Breast epithelium (tissue), 4 donors: ENCODE measurements around the gene SLC23A3. TPM values are rescaled to one million over a fixed set of nuclear protein-coding genes. Genes with fewer than 3 reads are reported as not detected.

Source experiments
- DNase-seq, 2 donors: peaks; one replicate each; pipeline ENCODE4 v3.0.0-alpha.2; 2019; ENCODE audit warnings: low spot score in 2 of 2
- H3K27ac ChIP-seq, 2 donors: fragments of 200-600 bp; sonication (generic) in 1 of 2; one replicate each; pipeline ENCODE4 v1.5.1; 2016 to 2019; ENCODE audit warnings: mild to moderate bottlenecking in 1 of 2
- H3K27me3 ChIP-seq, 2 donors: fragments of 200-600 bp; sonication (generic) in 1 of 2; one replicate each; pipeline versions ENCODE4 v1.5.1 to v1.6.0; 2017 to 2019; ENCODE audit warnings: control low read depth in 1 of 2, mild to moderate bottlenecking in 1 of 2
- H3K36me3 ChIP-seq: fragments of 200-600 bp; one replicate; pipeline ENCODE4 v1.5.1; 2019
- H3K4me1 ChIP-seq, 2 donors: fragments of 200-600 bp; sonication (generic); one replicate each; pipeline ENCODE4 v1.5.1; 2016 to 2019; ENCODE audit warnings: control low read depth in 1 of 2
- H3K4me3 ChIP-seq, 3 donors: fragments of 200-600 bp; sonication (generic); 1 replicate in 2 of 3; 2 replicates in 1 of 3; pipeline ENCODE4 v1.5.1; 2016 to 2019; ENCODE audit warnings: mild to moderate bottlenecking in 3 of 3, moderate library complexity in 2 of 3
- H3K9me3 ChIP-seq, 2 donors: fragments of 200-600 bp; sonication (generic) in 1 of 2; one replicate each; pipeline ENCODE4 v1.5.1; 2016 to 2019; ENCODE audit warnings: control low read depth in 1 of 2
- CTCF ChIP-seq, 3 donors: fragments of 450-650 bp; IDR thresholded peaks; one replicate each; pipeline ENCODE4 v1.5.1; 2016 to 2017; ENCODE audit warnings: antibody characterized with exemption in 3 of 3, mild to moderate bottlenecking in 3 of 3, moderate library complexity in 3 of 3
- POLR2A ChIP-seq: fragments of 450-650 bp; IDR thresholded peaks from one replicate; pipeline ENCODE4 v1.6.1; 2016; ENCODE audit warnings: antibody characterized with exemption, mild to moderate bottlenecking, moderate library complexity
- POLR2AphosphoS5 ChIP-seq, 3 donors: sonication (generic); formaldehyde crosslinking; IDR thresholded peaks; one replicate each; pipeline ENCODE4 v1.6.1; 2017; ENCODE audit warnings: antibody characterized with exemption in 3 of 3
- intact Hi-C: fragments of 100-400 bp; cut with DNase I; formaldehyde crosslinking; loops from one replicate; pipeline ENCODE4 v1.15.1; 2023; ENCODE audit warnings: low total_unique reads
- total RNA-seq, 3 donors: library from RNA; depleted of rRNA; stranded (reverse); fragments of >200 nt; gene quantifications; one replicate each; pipeline ENCODE4 v1.1.0, GENCODE V29; 2016

The SLC23A3 gene
- total RNA-seq, 3 donors from 2014 or later: 0.48 to 3.4 (median 2.0) TPM

GRCh38 chr2:219122202-219122980, 47.4 kb downstream of the SLC23A3 start:
- Histone ChIP-seq H3K4me1 (peaks cover 0 to 3% of the 10 kb centered on the region in 2 donors), H3K27me3 (no peaks in the 10 kb centered on the region), H3K9me3 (no peaks in the 10 kb centered on the region), H3K27ac (peak overlapping the region; percentile 46 to 78), H3K4me3 (no peak overlapping the region), H3K36me3 (no peaks in the 10 kb centered on the region)
- intact Hi-C loops: no loop called here
- TF ChIP-seq POLR2A: no peak
- no peak for TF ChIP-seq CTCF (IDR thresholded peaks at IDR 0.05)
- no peak for TF ChIP-seq POLR2AphosphoS5 (IDR thresholded peaks at IDR 0.05)
- no peak for DNase-seq

GRCh38 chr2:219120082-219120481, 49.7 kb downstream of the SLC23A3 start:
- Histone ChIP-seq H3K27me3 (no peaks in the 10 kb centered on the region), H3K4me1 (no peaks in the 10 kb centered on the region), H3K27ac (no peak overlapping the region), H3K4me3 (no peak overlapping the region), H3K9me3 (no peaks in the 10 kb centered on the region), H3K36me3 (no peaks in the 10 kb centered on the region)
- intact Hi-C loops: no loop called here
- TF ChIP-seq CTCF (IDR thresholded peaks at IDR 0.05) (no peak), POLR2A (no peak), POLR2AphosphoS5 (IDR thresholded peaks at IDR 0.05) (no peak)
- no peak for DNase-seq

GRCh38 chr2:219119422-219120043, 50.3 kb downstream of the SLC23A3 start:
- Histone ChIP-seq H3K27me3 (no peaks in the 10 kb centered on the region), H3K36me3 (no peaks in the 10 kb centered on the region), H3K27ac (no peak overlapping the region), H3K9me3 (no peaks in the 10 kb centered on the region), H3K4me3 (no peak overlapping the region), H3K4me1 (no peaks in the 10 kb centered on the region)
- intact Hi-C loops: loop anchor here (10.0 kb wide), 1 partner anchor 1215 kb away; no protein-coding TSS in a partner anchor
- TF ChIP-seq CTCF (IDR thresholded peaks at IDR 0.05): peak in 2 of 3 donors; percentile 55 to 74
- TF ChIP-seq POLR2A: no peak
- peak in 1 of 2 donors; percentile 31 for DNase-seq

- TF ChIP-seq POLR2A: no peak
- TF ChIP-seq POLR2AphosphoS5 (IDR thresholded peaks at IDR 0.05): no peak
- no peak for TF ChIP-seq CTCF (IDR thresholded peaks at IDR 0.05)
- Histone ChIP-seq H3K9me3 (no peaks in the 10 kb centered on the region), H3K27me3 (no peaks in the 10 kb centered on the region), H3K27ac (no peak overlapping the region), H3K4me3 (no peak overlapping the region), H3K4me1 (no peaks in the 10 kb centered on the region), H3K36me3 (no peaks in the 10 kb centered on the region)
- intact Hi-C loops: loop anchor here (10.0 kb wide), 1 partner anchor 1216 kb away; no protein-coding TSS in a partner anchor
- DNase-seq: no peak
Observed at GRCh38 chr2:219118504-219118903, 51.3 kb downstream of the SLC23A3 start.
